Esophagus muscularis mucosa (tissue), 4 donors: ENCODE data around the gene ZNF689. TPM values are rescaled to one million over a fixed set of nuclear protein-coding genes. Genes with fewer than 3 reads are reported as not detected.
"Not testable (repeated sequence)": the region's sequence is repeated elsewhere in the genome, so short reads cannot be mapped to it uniquely, and the experiment has no call there.

Source experiments
- DNase-seq: peaks from one replicate; pipeline ENCODE4 v3.0.0-alpha.2; 2017; ENCODE audit errors: extremely low spot score
- H3K27ac ChIP-seq, 4 donors: fragments of 200-600 bp; sonication (generic); replicated peaks in 1 of 4; 1 replicate in 3 of 4; 2 replicates in 1 of 4; pipeline ENCODE4 v1.5.1; 2016 to 2019; ENCODE audit warnings: mild to moderate bottlenecking in 1 of 4
- H3K27me3 ChIP-seq, 4 donors: fragments of 200-600 bp; sonication (generic); one replicate each; pipeline versions ENCODE4 v1.5.1 to v1.6.0; 2016 to 2019
- H3K36me3 ChIP-seq, 4 donors: fragments of 200-600 bp; sonication (generic); one replicate each; pipeline ENCODE4 v1.5.1; 2016 to 2019
- H3K4me1 ChIP-seq, 4 donors: fragments of 200-600 bp; sonication (generic); one replicate each; pipeline ENCODE4 v1.5.1; 2016 to 2019
- H3K4me3 ChIP-seq, 4 donors: fragments of 200-600 bp; sonication (generic); 1 replicate in 2 of 4; 2 replicates in 2 of 4; pipeline ENCODE4 v1.5.1; 2016 to 2019; ENCODE audit warnings: mild to moderate bottlenecking in 4 of 4, moderate library complexity in 1 of 4
- H3K9me3 ChIP-seq, 4 donors: fragments of 200-600 bp; sonication (generic); 1 replicate in 3 of 4; 2 replicates in 1 of 4; pipeline ENCODE4 v1.5.1; 2016 to 2019
- CTCF ChIP-seq, 3 experiments: fragments of 200-600 bp in 2 of 3; fragments of 450-650 bp in 1 of 3; sonication (generic) in 2 of 3; IDR thresholded peaks; one replicate each; pipeline ENCODE4 v1.5.1; 2017 to 2019; ENCODE audit warnings: antibody characterized with exemption in 3 of 3, mild to moderate bottlenecking in 2 of 3, moderate library complexity in 1 of 3
- EP300 ChIP-seq: sonication (generic); formaldehyde crosslinking; IDR thresholded peaks from one replicate; pipeline ENCODE4 v1.6.1; 2017; ENCODE audit warnings: antibody characterized with exemption
- POLR2A ChIP-seq: fragments of 450-650 bp; IDR thresholded peaks from one replicate; pipeline ENCODE4 v1.6.1; 2017; ENCODE audit warnings: antibody characterized with exemption, moderate library complexity, mild to moderate bottlenecking, low read depth
- POLR2AphosphoS5 ChIP-seq, 2 donors: sonication (generic); formaldehyde crosslinking; IDR thresholded peaks; one replicate each; pipeline ENCODE4 v1.6.1; 2017; ENCODE audit warnings: antibody characterized with exemption in 2 of 2
- WGBS: methylation state at CpG from one replicate; pipeline ENCODE4 v1.1.5; 2018; 5-methylcytosine and 5-hydroxymethylcytosine counted together
- intact Hi-C: fragments of 100-400 bp; cut with DNase I; formaldehyde crosslinking; loops from one replicate; pipeline ENCODE4 v1.15.1; 2023
- total RNA-seq, 4 donors: library from RNA; depleted of rRNA; stranded (reverse); fragments of >200 nt; gene quantifications; one replicate each; pipeline versions ENCODE4 v1.1.0 to v1.2.1, GENCODE V29; 2016

ZNF689 gene
- total RNA-seq, 4 donors from 2014 or later = 9.1 to 14.5 (median 13.9) TPM

- no peak for DNase-seq
- intact Hi-C loops = no loop called here
- H3K9me3 ChIP-seq = no peaks in the 10 kb centered on the region
- H3K36me3 ChIP-seq = peaks cover 0 to under 1% (median 0%) of the 10 kb centered on the region in 4 donors
- WGBS = 72% methylated on average over 1 of the region's 1 CpG
- no peak overlapping the region for H3K4me3 ChIP-seq
- no peak overlapping the region for H3K27ac ChIP-seq
- H3K27me3 ChIP-seq = no peaks in the 10 kb centered on the region
- TF ChIP-seq POLR2A (no peak), CTCF (IDR thresholded peaks at IDR 0.05) (no peak), POLR2AphosphoS5 (IDR thresholded peaks at IDR 0.05) (no peak), EP300 (no peak)
- H3K4me1 ChIP-seq = peaks cover 9 to 17% (median 15%) of the 10 kb centered on the region in 4 donors
These were observed 37.0 kb upstream of the ZNF689 start for GRCh38 chr16:30647274-30647571.

- 76% methylated on average over 6 of the region's 6 CpGs for WGBS
- Histone ChIP-seq H3K4me1 (peaks cover 6 to 8% (median 8%) of the 10 kb centered on the region in 4 donors), H3K9me3 (no peaks in the 10 kb centered on the region), H3K27me3 (no peaks in the 10 kb centered on the region), H3K27ac (no peak overlapping the region), H3K36me3 (no peaks in the 10 kb centered on the region), H3K4me3 (no peak overlapping the region)
- TF ChIP-seq CTCF (IDR thresholded peaks at IDR 0.05) = no peak
- TF ChIP-seq POLR2A = no peak
- no peak for TF ChIP-seq EP300
- no peak for TF ChIP-seq POLR2AphosphoS5 (IDR thresholded peaks at IDR 0.05)
- DNase-seq = no peak
- intact Hi-C loops = no loop called here
These were observed 35.5 kb upstream of the ZNF689 start for GRCh38 chr16:30645727-30646126.

- no peak for TF ChIP-seq POLR2A
- no peak for TF ChIP-seq EP300
- no peak for TF ChIP-seq POLR2AphosphoS5 (IDR thresholded peaks at IDR 0.05)
- no peaks in the 10 kb centered on the region for H3K9me3 ChIP-seq
- no peak for DNase-seq
- 70% methylated on average over 4 of the region's 4 CpGs for WGBS
- H3K4me3 ChIP-seq = no peak overlapping the region
- no peaks in the 10 kb centered on the region for H3K36me3 ChIP-seq
- H3K27ac ChIP-seq = no peak overlapping the region
- intact Hi-C loops = no loop called here
- H3K4me1 ChIP-seq = peaks cover 0 to under 1% (median under 1%) of the 10 kb centered on the region in 4 donors
- no peaks in the 10 kb centered on the region for H3K27me3 ChIP-seq
These were observed 34.2 kb upstream of the ZNF689 start for GRCh38 chr16:30644334-30644830.

GRCh38 chr16:30641378-30641982, 31.3 kb upstream of the ZNF689 start:
- no peak overlapping the region for H3K4me3 ChIP-seq
- 85% methylated on average over 3 of the region's 3 CpGs for WGBS
- peaks cover 0 to under 1% (median 0%) of the 10 kb centered on the region in 4 donors for H3K4me1 ChIP-seq
- no peaks in the 10 kb centered on the region for H3K27me3 ChIP-seq
- DNase-seq = no peak
- H3K9me3 ChIP-seq = no peaks in the 10 kb centered on the region
- intact Hi-C loops = no loop called here
- no peak for TF ChIP-seq POLR2AphosphoS5 (IDR thresholded peaks at IDR 0.05)
- TF ChIP-seq EP300 = no peak
- no peaks in the 10 kb centered on the region for H3K36me3 ChIP-seq
- no peak overlapping the region for H3K27ac ChIP-seq

GRCh38 chr16:30637944-30638343, 27.8 kb upstream of the ZNF689 start:
- DNase-seq = no peak
- no peak overlapping the region for H3K4me3 ChIP-seq
- WGBS = 8% methylated on average over 1 of the region's 1 CpG
- H3K27ac ChIP-seq = no peak overlapping the region
- TF ChIP-seq CTCF (IDR thresholded peaks at IDR 0.05) = peak; percentile 8 to 23 (median 16)
- no peak for TF ChIP-seq POLR2A
- no peaks in the 10 kb centered on the region for H3K9me3 ChIP-seq
- no peaks in the 10 kb centered on the region for H3K36me3 ChIP-seq
- intact Hi-C loops = no loop called here
- peaks cover 6 to 27% (median 21%) of the 10 kb centered on the region in 4 donors for H3K4me1 ChIP-seq
- no peaks in the 10 kb centered on the region for H3K27me3 ChIP-seq

- H3K4me3 ChIP-seq, H3K27ac ChIP-seq, H3K36me3 ChIP-seq, DNase-seq, H3K27me3 ChIP-seq, H3K9me3 ChIP-seq, intact Hi-C loops: not testable (repeated sequence)
- 90% methylated on average over 10 of the region's 10 CpGs for WGBS
- peaks cover 6 to 27% (median 21%) of the 10 kb centered on the region in 4 donors for H3K4me1 ChIP-seq
These were observed 26.9 kb upstream of the ZNF689 start for GRCh38 chr16:30637139-30637538.
